Heart left ventricle (tissue), 16 donors: ENCODE results near the gene ANKDD1B. TPM values are rescaled to one million over a fixed set of nuclear protein-coding genes. Genes with fewer than 3 reads are reported as not detected.

ENCODE experiments used
- ATAC-seq, 4 donors: fragments of 200-7000 bp; cut with Tn5 transposase; one replicate each; pipeline ENCODE4 v1.9.1; 2020 to 2022; ENCODE audit warnings: moderate library complexity in 4 of 4, mild to moderate bottlenecking in 3 of 4, moderate number of reproducible peaks in 1 of 4
- DNase-seq, 5 donors: peaks; one replicate each; pipeline ENCODE4 v3.0.0-alpha.2; 2020
- H3K27ac ChIP-seq, 12 donors: fragments of 200-600 bp; sonication (generic) in 4 of 12; one replicate each; pipeline versions ENCODE4 v1.5.0 to v1.8.0; 2016 to 2022; ENCODE audit warnings: mild to moderate bottlenecking in 2 of 12
- H3K27me3 ChIP-seq, 9 donors: fragments of 200-600 bp; sonication (generic) in 2 of 9; one replicate each; pipeline versions ENCODE4 v1.5.1 to v1.8.0; 2016 to 2022; ENCODE audit warnings: mild to moderate bottlenecking in 3 of 9
- H3K36me3 ChIP-seq, 9 donors: fragments of 200-600 bp; sonication (generic) in 2 of 9; one replicate each; pipeline versions ENCODE4 v1.5.0 to v1.8.0; 2018 to 2022; ENCODE audit warnings: mild to moderate bottlenecking in 2 of 9
- H3K4me1 ChIP-seq, 12 donors: fragments of 200-600 bp; sonication (generic) in 4 of 12; one replicate each; pipeline versions ENCODE4 v1.5.0 to v1.8.0; 2016 to 2022; ENCODE audit warnings: mild to moderate bottlenecking in 3 of 12
- H3K4me3 ChIP-seq, 12 donors: fragments of 200-600 bp; sonication (generic) in 4 of 12; one replicate each; pipeline versions ENCODE4 v1.5.0 to v1.8.0; 2017 to 2022; ENCODE audit warnings: mild to moderate bottlenecking in 9 of 12, moderate library complexity in 4 of 12
- H3K9me3 ChIP-seq, 12 donors: fragments of 200-600 bp; sonication (generic) in 4 of 12; one replicate each; pipeline versions ENCODE4 v1.5.0 to v1.8.0; 2016 to 2022; ENCODE audit warnings: mild to moderate bottlenecking in 1 of 12
- CTCF ChIP-seq, 12 donors: fragments of 200-600 bp; sonication (generic) in 4 of 12; IDR thresholded peaks; one replicate each; pipeline versions ENCODE4 v1.5.0 to v1.8.0; 2018 to 2022; ENCODE audit warnings: antibody characterized with exemption in 12 of 12, mild to moderate bottlenecking in 5 of 12
- POLR2A ChIP-seq, 2 donors: fragments of 450-650 bp; IDR thresholded peaks; one replicate each; pipeline ENCODE4 v1.6.1; 2017; ENCODE audit warnings: antibody characterized with exemption in 2 of 2, mild to moderate bottlenecking in 2 of 2, moderate library complexity in 2 of 2
- WGBS, 4 donors: extraction: QIAGEN DNeasy Blood & Tissue Kit in 2 of 4; methylation state at CpG; one replicate each; pipeline versions ENCODE4 v1.1.5 to v1.1.7; 2013 to 2018; 5-methylcytosine and 5-hydroxymethylcytosine counted together
- intact Hi-C, 10 donors: fragments of 100-400 bp; cut with DNase I; formaldehyde crosslinking; loops; one replicate each; pipeline versions ENCODE4 v1.11.1 to v1.14.2; 2022
- polyA plus RNA-seq, 2 donors: library from polyadenylated mRNA; stranded (reverse); fragments of 200-250 nt; gene quantifications; one replicate each; pipeline ENCODE4 v1.2.3, GENCODE V29; 2013
- total RNA-seq, 9 donors: library from RNA; depleted of rRNA in 2 of 9; stranded (reverse); fragments of >200 nt in 2 of 9; fragmentation: NEBNext Ultra II Directional in 3 of 9; extraction: Animal tissue kit (Norgen Biotek cat#: 25700) in 3 of 9; gene quantifications; one replicate each; pipeline versions ENCODE4 v1.1.0 to v1.2.4, GENCODE V29; 2016 to 2023
- donor health status: ischemic (EF 13 %, LVEDD 7.1; RV severe dilation, severe dysfunction).
- donor health status: healthy with polysubstance abuse.
- donor health status: DM: no; HTN: yes; CAD: no.
- donor health status: DM: no; HTN: no; CAD: no.
- donor health status: ischemic (EF 25% LVEDD 6.9; RV normal size, moderate dysfunction).
- donor health status: ischemic (EF 25% LVEDD 5.7; RV mildly dilated, moderate dysfunction).
- donor health status: healthy.
- donor health status: DM: yes; HTN: yes; CAD: no.
- donor health status: ischemic (EF 35%, LVEDD 5.7; RV mildly dilated, moderate dysfunction).
- donor health status: nonischemic (EF 11% LVEDD 7.7; RV severe dilation, severe dysfunction).
- donor health status: DM: yes; HTN: yes; CAD: no.
- donor health status: PGD.
- donor health status: ischemic (EF 29% LVEDD 5.4; RV normal size, mild dysfunction).
- donor health status: nonischemic (EF 23%, LVEDD 6.1; RV moderate dilation, normal function).

ANKDD1B gene
- total and polyA plus RNA-seq, 11 donors, result 0.10 to 0.61 (median 0.32) TPM; not detected in 7

GRCh38 chr5:75675783-75676182 lies 64.5 kb downstream of the ANKDD1B start:
- no peak overlapping the region for H3K4me3 ChIP-seq
- no peak for DNase-seq
- no peak overlapping the region for H3K27ac ChIP-seq
- intact Hi-C loops, result loop anchor here in 6 of 10 donors (5.0 to 10.0 kb wide), 7 partner anchors 81 to 441 kb away; partner anchors contain the start of genes ANKRD31 (in 1 of the 6), CERT1 (in 1 of the 6), HMGCR (in 1 of the 6) and POLK (in 1 of the 6)
- no peak for ATAC-seq
- WGBS, 4 donors, result 94 to 100% (median 95%) methylated on average over 1 of the region's 1 CpG
- H3K4me1 ChIP-seq, result peaks cover 0 to 6% (median 0%) of the 10 kb centered on the region in 12 donors
- H3K27me3 ChIP-seq, result no peaks in the 10 kb centered on the region
- H3K36me3 ChIP-seq, result peaks cover 0 to 45% (median 25%) of the 10 kb centered on the region in 9 donors
- no peaks in the 10 kb centered on the region for H3K9me3 ChIP-seq
- TF ChIP-seq CTCF (IDR thresholded peaks at IDR 0.05) (no peak), POLR2A (IDR thresholded peaks at IDR 0.05) (no peak)

- intact Hi-C loops, result loop anchor here in 6 of 10 donors (2.0 to 10.0 kb wide), 8 partner anchors 83 to 443 kb away; partner anchors contain the start of genes ANKRD31 (in 2 of the 6), CERT1 (in 1 of the 6), HMGCR (in 1 of the 6) and POLK (in 1 of the 6)
- DNase-seq (no peak), ATAC-seq (no peak)
- Histone ChIP-seq H3K27me3 (no peaks in the 10 kb centered on the region), H3K27ac (no peak overlapping the region), H3K36me3 (peaks cover 0 to 42% (median 21%) of the 10 kb centered on the region in 9 donors), H3K4me1 (peaks cover 0 to 6% (median 0%) of the 10 kb centered on the region in 12 donors), H3K9me3 (no peaks in the 10 kb centered on the region), H3K4me3 (no peak overlapping the region)
- WGBS, 4 donors, result 35 to 52% (median 44%) methylated on average over 1 of the region's 1 CpG
- TF ChIP-seq POLR2A (IDR thresholded peaks at IDR 0.05) (no peak), CTCF (IDR thresholded peaks at IDR 0.05) (no peak)
Measured at GRCh38 chr5:75677607-75678006, 66.4 kb downstream of the ANKDD1B start.

DNA sequence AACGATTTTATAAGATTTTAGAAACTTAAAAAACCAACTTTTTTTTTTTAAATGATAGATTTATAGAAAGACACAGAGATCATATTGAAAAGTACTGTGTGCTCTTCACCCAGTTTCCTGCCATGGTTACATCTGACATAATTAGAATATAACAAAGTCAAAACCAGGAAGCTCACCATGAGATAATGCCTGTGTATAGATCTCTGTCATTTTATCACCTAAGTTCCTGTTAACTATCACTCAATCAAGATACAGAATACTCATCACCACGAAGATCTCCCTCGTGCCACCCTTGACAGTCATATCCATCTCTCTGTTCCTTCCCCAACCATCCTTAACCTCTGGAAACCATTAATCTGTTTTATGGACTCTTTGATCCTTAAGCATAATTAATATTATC lies 66.9 kb downstream of the ANKDD1B start:
- H3K27ac ChIP-seq, result no peak overlapping the region
- DNase-seq (no peak), ATAC-seq (no peak)
- H3K4me1 ChIP-seq, result peaks cover 0 to 6% (median 0%) of the 10 kb centered on the region in 12 donors
- H3K36me3 ChIP-seq, result peaks cover 0 to 37% (median 15%) of the 10 kb centered on the region in 9 donors
- TF ChIP-seq CTCF (IDR thresholded peaks at IDR 0.05) (no peak), POLR2A (IDR thresholded peaks at IDR 0.05) (no peak)
- H3K27me3 ChIP-seq, result no peaks in the 10 kb centered on the region
- 55 to 68% (median 63%) methylated on average over 3 of the region's 3 CpGs for WGBS, 4 donors
- intact Hi-C loops, result loop anchor here in 6 of 10 donors (2.0 to 10.0 kb wide), 8 partner anchors 83 to 443 kb away; partner anchors contain the start of genes ANKRD31 (in 2 of the 6), CERT1 (in 1 of the 6), HMGCR (in 1 of the 6) and POLK (in 1 of the 6)
- H3K4me3 ChIP-seq, result no peak overlapping the region
- H3K9me3 ChIP-seq, result no peaks in the 10 kb centered on the region

- ATAC-seq (no peak), DNase-seq (no peak)
- Histone ChIP-seq H3K27me3 (no peaks in the 10 kb centered on the region), H3K27ac (no peak overlapping the region), H3K4me1 (peaks cover 0 to 6% (median 0%) of the 10 kb centered on the region in 12 donors), H3K36me3 (peaks cover 0 to 46% (median 25%) of the 10 kb centered on the region in 9 donors), H3K4me3 (peak overlapping the region in 2 of 12 donors; percentile 24 to 25), H3K9me3 (no peaks in the 10 kb centered on the region)
- no peak for TF ChIP-seq POLR2A (IDR thresholded peaks at IDR 0.05)
- peak; percentile 65 to 85 (median 76) for TF ChIP-seq CTCF (IDR thresholded peaks at IDR 0.05)
- 45 to 67% (median 57%) methylated on average over 2 of the region's 2 CpGs for WGBS, 4 donors
- intact Hi-C loops, result loop anchor here in 7 of 10 donors (1.0 to 10.0 kb wide), 8 partner anchors 97 to 629 kb away; partner anchors contain the start of genes ANKRD31 (in 5 of the 7), HMGCR (in 3 of the 7), CERT1 (in 2 of the 7) and POLK (in 2 of the 7)
Measured at GRCh38 chr5:75681125-75681830, 70.0 kb downstream of the ANKDD1B start.
